Progenitor cell of endocrine pancreas (in vitro differentiated cells): Measurements from ENCODE around the gene CDH4. TPM values are rescaled to one million over a fixed set of nuclear protein-coding genes. Genes with fewer than 3 reads are reported as not detected.

Experiments used
- DNase-seq: peaks from one replicate; pipeline ENCODE4 v3.0.0; 2021; ENCODE audit warnings: low spot score; ENCODE audit not compliant: unreplicated experiment
- H3K27ac Mint-ChIP-seq: 2 replicates; pipeline ENCODE4 v1.8.0; 2021; ENCODE audit warnings: mild to moderate bottlenecking, moderate library complexity, mixed read lengths
- H3K27me3 Mint-ChIP-seq: 2 replicates; pipeline ENCODE4 v1.8.0; 2021; ENCODE audit warnings: mixed read lengths
- H3K36me3 Mint-ChIP-seq: 2 replicates; pipeline ENCODE4 v1.8.0; 2022; ENCODE audit warnings: mixed read lengths; ENCODE audit not compliant: insufficient read depth
- H3K4me1 Mint-ChIP-seq: 2 replicates; pipeline ENCODE4 v1.8.0; 2021; ENCODE audit warnings: low read depth, mixed read lengths
- H3K4me3 Mint-ChIP-seq: 2 replicates; pipeline ENCODE4 v1.8.0; 2021; ENCODE audit warnings: low read depth, mild to moderate bottlenecking, moderate library complexity, mixed read lengths
- H3K9me3 Mint-ChIP-seq: 2 replicates; pipeline ENCODE4 v1.8.0; 2021; ENCODE audit warnings: low read depth, mixed read lengths
- total RNA-seq: library from RNA; stranded (reverse); gene quantifications from 2 replicates; pipeline ENCODE4 v1.2.1, GENCODE V29; 2021
- TF ChIP-seq, protein P1 (sequence below): fragments of 200-600 bp; sonication (generic); IDR thresholded peaks from one replicate; pipeline ENCODE4 v1.5.0; 2021; ENCODE audit warnings: antibody characterized with exemption, mild to moderate bottlenecking; ENCODE audit not compliant: unreplicated experiment

The CDH4 gene
- total RNA-seq, 1 donor from 2014 or later, result 0.43 TPM

GRCh38 chr20:61862881-61863280, 610.8 kb downstream of the CDH4 start:
- TF ChIP-seq, protein P1, sequence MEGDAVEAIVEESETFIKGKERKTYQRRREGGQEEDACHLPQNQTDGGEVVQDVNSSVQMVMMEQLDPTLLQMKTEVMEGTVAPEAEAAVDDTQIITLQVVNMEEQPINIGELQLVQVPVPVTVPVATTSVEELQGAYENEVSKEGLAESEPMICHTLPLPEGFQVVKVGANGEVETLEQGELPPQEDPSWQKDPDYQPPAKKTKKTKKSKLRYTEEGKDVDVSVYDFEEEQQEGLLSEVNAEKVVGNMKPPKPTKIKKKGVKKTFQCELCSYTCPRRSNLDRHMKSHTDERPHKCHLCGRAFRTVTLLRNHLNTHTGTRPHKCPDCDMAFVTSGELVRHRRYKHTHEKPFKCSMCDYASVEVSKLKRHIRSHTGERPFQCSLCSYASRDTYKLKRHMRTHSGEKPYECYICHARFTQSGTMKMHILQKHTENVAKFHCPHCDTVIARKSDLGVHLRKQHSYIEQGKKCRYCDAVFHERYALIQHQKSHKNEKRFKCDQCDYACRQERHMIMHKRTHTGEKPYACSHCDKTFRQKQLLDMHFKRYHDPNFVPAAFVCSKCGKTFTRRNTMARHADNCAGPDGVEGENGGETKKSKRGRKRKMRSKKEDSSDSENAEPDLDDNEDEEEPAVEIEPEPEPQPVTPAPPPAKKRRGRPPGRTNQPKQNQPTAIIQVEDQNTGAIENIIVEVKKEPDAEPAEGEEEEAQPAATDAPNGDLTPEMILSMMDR, result no peak
- H3K27me3 Mint-ChIP-seq, result peaks cover 11% of the 10 kb centered on the region
- no peak for DNase-seq
- H3K9me3 Mint-ChIP-seq, result peaks cover 6% of the 10 kb centered on the region
- no peak overlapping the region for H3K27ac Mint-ChIP-seq
- no peak overlapping the region for H3K4me3 Mint-ChIP-seq
- H3K4me1 Mint-ChIP-seq, result no peaks in the 10 kb centered on the region
- no peaks in the 10 kb centered on the region for H3K36me3 Mint-ChIP-seq

DNA sequence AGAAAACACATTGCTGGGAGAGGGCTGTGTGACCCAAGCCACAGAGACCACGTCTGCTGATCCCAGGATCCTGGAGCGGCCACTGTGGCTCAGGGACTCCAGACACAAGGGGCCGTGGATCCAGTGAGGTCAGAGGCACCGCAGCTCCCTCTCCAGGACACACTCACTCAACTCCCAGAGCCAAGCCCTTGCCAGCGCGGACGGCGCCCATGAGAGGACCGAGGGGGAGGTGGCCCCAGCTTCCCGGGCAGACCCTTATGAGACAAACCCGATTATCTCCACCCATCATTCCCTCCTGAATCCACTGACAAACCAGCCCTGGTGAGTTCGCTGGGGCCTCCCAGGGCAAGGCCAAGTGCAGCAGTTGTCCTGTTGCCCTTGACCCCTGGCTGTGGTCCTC, 612.4 kb downstream of the CDH4 start:
- peaks cover 6% of the 10 kb centered on the region for H3K9me3 Mint-ChIP-seq
- no peaks in the 10 kb centered on the region for H3K36me3 Mint-ChIP-seq
- peaks cover 11% of the 10 kb centered on the region for H3K27me3 Mint-ChIP-seq
- TF ChIP-seq, protein P1, result no peak
- no peak overlapping the region for H3K4me3 Mint-ChIP-seq
- no peaks in the 10 kb centered on the region for H3K4me1 Mint-ChIP-seq
- no peak overlapping the region for H3K27ac Mint-ChIP-seq
- no peak for DNase-seq

DNA sequence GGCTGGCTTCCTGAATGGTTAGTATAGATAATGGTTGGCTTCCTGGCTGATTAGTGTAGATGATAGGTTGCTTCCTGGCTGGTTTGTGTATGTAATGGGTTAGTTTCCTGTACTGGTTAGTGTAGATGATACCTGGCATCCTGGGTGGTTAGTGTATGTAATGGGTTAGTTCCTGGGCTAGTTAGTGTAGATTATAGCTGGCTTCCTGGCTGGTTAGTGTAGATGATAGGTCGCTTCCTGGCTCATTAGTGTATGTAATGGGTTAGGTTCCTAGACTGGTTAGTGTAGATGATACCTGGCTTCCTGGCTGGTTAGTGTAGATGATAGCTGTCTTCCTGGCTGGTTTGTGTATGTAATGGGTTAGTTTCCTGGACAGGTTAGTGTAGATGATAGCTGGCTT, 613.3 kb downstream of the CDH4 start:
- Mint-ChIP-seq H3K27me3 (peaks cover 11% of the 10 kb centered on the region), H3K27ac (no peak overlapping the region), H3K4me3 (no peak overlapping the region), H3K4me1 (no peaks in the 10 kb centered on the region), H3K36me3 (no peaks in the 10 kb centered on the region), H3K9me3 (peaks cover 6% of the 10 kb centered on the region)
- no peak for DNase-seq
- TF ChIP-seq, protein P1, result no peak

DNA sequence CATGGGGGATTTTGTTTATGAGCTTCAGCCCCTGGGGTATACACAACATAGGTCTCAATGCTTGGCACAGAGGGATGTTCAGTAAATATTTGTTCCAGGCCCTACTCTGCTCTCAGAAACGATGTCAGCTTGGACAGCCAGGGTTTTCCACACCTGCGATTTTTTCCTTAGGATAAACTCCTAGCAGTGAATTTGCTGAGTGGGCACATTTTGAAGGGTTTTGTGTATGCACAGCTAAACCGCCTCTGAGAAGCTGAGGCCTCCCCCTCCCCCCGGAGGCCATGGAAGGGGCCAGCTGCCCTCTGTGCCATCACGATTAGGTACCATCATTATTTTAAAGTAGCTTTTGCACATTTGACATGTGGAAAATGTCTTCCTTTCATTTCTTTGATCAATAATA, 614.1 kb downstream of the CDH4 start:
- DNase-seq, result no peak
- Mint-ChIP-seq H3K27ac (no peak overlapping the region), H3K36me3 (no peaks in the 10 kb centered on the region), H3K27me3 (peaks cover 11% of the 10 kb centered on the region), H3K4me3 (no peak overlapping the region), H3K9me3 (peaks cover 7% of the 10 kb centered on the region), H3K4me1 (no peaks in the 10 kb centered on the region)
- TF ChIP-seq, protein P1, result no peak

- no peaks in the 10 kb centered on the region for H3K4me1 Mint-ChIP-seq
- peaks cover 11% of the 10 kb centered on the region for H3K27me3 Mint-ChIP-seq
- no peak for DNase-seq
- H3K36me3 Mint-ChIP-seq, result no peaks in the 10 kb centered on the region
- peaks cover 10% of the 10 kb centered on the region for H3K9me3 Mint-ChIP-seq
- TF ChIP-seq, protein P1, result no peak
- no peak overlapping the region for H3K27ac Mint-ChIP-seq
- H3K4me3 Mint-ChIP-seq, result no peak overlapping the region
Measured at GRCh38 chr20:61868006-61868405, 615.9 kb downstream of the CDH4 start.
